Thyroid gland (tissue), 4 donors: Measurements from ENCODE around the gene ACTL10. TPM values are rescaled to one million over a fixed set of nuclear protein-coding genes. Genes with fewer than 3 reads are reported as not detected.

Experiments used
- total RNA-seq, 4 donors: library from RNA; depleted of rRNA; stranded (reverse); fragments of >200 nt; gene quantifications; one replicate each; pipeline ENCODE4 v1.2.3, GENCODE V29; 2016

Gene ACTL10
- total RNA-seq, 4 donors from 2014 or later = 2.1 to 3.9 (median 2.6) TPM

Other genes starting within 250 kb of the ACTL10 start
- 100 to 1,000 TPM; 193 to 291 (median 248) TPM for gene SNTA1, start 223.2 kb upstream of the ACTL10 start, total RNA-seq
- gene CBFA2T2, start 176.8 kb upstream of the ACTL10 start, total RNA-seq = 10 to 100 TPM; 29.7 to 57.3 (median 35.8) TPM
- gene C20orf144, start 4.6 kb upstream of the ACTL10 start, total RNA-seq = under 1 TPM in 1 of 4 donors, not detected in 3; 0.13 TPM
- 10 to 100 TPM; 65.2 to 99.8 (median 73.4) TPM for gene NECAB3, start 7.5 kb downstream of the ACTL10 start, total RNA-seq
- under 1 TPM in 3 of 4 donors, not detected in 1; 0.42 to 0.89 (median 0.67) TPM for gene E2F1, start 19.4 kb downstream of the ACTL10 start, total RNA-seq
- gene PXMP4, start 53.4 kb downstream of the ACTL10 start, total RNA-seq = 10 to 100 TPM; 17.7 to 31.2 (median 22.0) TPM
- gene ZNF341, start 65.1 kb downstream of the ACTL10 start, total RNA-seq = 1 to 10 TPM; 1.1 to 3.5 (median 2.8) TPM
- 10 to 100 TPM; 70.3 to 93.5 (median 85.7) TPM for gene CHMP4B, start 144.4 kb downstream of the ACTL10 start, total RNA-seq